ENCODE data around the gene PRSS33.

Gene PRSS33

GRCh38 chr16:2799205-2799858, 12.0 kb upstream of the PRSS33 start:
- TF ChIP-seq GATA3 (IDR thresholded peaks at IDR 0.05; ENCODE audit: low read depth, low read length): no peak
- no peak for TF ChIP-seq GATA2 (IDR thresholded peaks at IDR 0.05; ENCODE audit: low read depth, low read length)

- TF ChIP-seq GATA2 (IDR thresholded peaks at IDR 0.05; ENCODE audit: low read depth, low read length): no peak
- no peak for TF ChIP-seq GATA3 (IDR thresholded peaks at IDR 0.05; ENCODE audit: low read depth, low read length)
Observed at GRCh38 chr16:2798723-2799204, 11.4 kb upstream of the PRSS33 start.

DNA sequence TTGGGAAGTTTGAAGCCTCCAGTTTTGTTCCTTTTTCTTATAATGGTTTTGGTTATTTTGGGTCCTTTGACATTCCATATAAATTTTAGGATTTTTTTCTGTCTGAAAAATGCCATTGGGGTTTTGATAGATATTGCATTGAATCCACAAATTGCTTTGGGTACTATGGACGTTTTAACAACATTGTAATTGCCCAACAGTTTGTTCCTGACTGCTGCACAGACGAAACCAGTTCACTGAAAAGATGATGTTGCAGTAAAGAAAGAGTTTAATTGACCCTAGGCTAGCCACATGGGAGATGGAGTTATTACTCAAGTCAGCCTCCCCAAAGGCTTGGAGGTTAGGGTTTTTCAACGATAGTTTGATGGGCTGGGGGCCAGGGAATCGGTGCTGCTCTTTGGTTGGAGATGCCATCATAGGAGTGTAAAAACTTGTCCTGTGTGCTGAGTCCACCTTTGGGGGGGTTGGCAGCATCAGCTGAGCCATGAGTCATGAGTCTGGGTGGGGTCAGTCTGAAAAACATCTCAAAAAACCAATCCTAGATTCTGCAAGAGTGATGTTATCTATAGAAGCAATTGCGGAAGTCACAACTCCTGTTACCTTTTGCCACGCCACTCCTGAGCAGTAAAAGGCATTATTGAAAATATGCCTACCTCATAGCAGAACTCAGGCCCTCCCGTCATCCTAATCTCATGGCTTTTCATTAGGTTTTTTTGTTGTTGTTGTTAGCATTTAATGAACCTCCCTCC, 8.2 kb upstream of the PRSS33 start:
- TF ChIP-seq GATA2 (IDR thresholded peaks at IDR 0.05; ENCODE audit: low read depth, low read length) (no peak), GATA3 (IDR thresholded peaks at IDR 0.05; ENCODE audit: low read depth, low read length) (no peak)

DNA sequence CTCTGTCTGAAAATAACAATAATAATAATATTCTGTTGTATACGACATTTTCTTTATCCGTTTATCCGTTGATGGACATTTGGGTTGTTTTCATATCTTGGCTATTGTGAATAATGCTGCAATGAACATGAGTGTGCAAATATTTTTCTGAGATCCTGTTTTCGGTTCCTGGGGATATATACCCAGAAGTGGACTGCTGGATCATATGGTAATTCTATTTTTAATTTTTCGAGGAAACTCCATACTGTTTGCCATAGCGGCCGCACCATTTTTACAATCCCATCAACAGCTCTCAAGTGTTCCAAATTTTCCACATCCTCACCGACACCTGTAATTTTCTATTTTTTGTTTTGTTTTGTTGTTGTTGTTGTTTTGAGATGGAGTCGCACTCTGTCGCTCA, 5.6 kb upstream of the PRSS33 start:
- TF ChIP-seq GATA2 (IDR thresholded peaks at IDR 0.05; ENCODE audit: low read depth, low read length): no peak
- no peak for TF ChIP-seq GATA3 (IDR thresholded peaks at IDR 0.05; ENCODE audit: low read depth, low read length)

GRCh38 chr16:2791174-2791573, 3.8 kb upstream of the PRSS33 start:
- TF ChIP-seq GATA2 (IDR thresholded peaks at IDR 0.05; ENCODE audit: low read depth, low read length) (no peak), GATA3 (IDR thresholded peaks at IDR 0.05; ENCODE audit: low read depth, low read length) (no peak)

DNA sequence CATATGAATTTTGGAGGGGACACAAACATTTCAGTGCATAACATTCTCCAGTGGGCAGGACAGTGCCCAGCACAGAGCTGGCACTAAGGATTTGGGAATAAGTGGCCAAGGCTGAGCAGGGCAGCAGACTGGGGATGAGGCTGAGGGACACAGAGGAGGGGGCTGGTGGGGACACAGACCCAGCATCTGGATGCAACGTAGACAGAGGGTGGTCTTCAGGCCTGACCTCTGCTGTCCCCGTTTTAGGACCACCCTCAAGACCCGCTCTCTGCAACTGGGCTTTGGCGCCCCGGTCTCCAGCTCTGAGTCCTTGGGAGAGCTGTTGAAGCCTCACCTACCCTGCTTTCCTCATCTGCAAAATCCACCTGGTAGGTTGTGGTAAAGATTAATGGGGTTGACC, 3.3 kb upstream of the PRSS33 start:
- TF ChIP-seq GATA2 (IDR thresholded peaks at IDR 0.05; ENCODE audit: low read depth, low read length) (no peak), GATA3 (IDR thresholded peaks at IDR 0.05; ENCODE audit: low read depth, low read length) (no peak)

DNA sequence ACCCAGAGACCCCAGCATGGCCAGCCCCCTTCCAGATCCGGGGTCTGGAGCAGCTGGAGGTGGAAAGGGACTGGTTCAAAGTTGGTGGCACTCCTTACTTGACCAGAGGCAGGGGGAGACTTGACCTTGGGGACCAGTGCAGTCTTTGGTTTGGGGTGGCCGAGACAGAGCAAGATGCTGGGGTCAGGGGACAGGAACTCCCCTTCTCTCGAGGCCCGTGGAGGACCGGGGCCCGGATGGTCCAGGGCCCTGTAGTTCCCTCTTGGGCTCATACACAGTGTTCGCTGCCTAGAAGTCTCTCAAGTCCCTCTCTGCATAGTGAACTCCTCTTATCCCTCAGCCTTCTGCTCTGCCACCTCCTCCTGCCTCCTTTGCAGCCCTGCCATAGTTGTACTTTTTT, 601 bp upstream of the PRSS33 start:
- TF ChIP-seq GATA3 (IDR thresholded peaks at IDR 0.05; ENCODE audit: low read depth, low read length): no peak
- TF ChIP-seq GATA2 (IDR thresholded peaks at IDR 0.05; ENCODE audit: low read depth, low read length): no peak

- TF ChIP-seq GATA3 (IDR thresholded peaks at IDR 0.05; ENCODE audit: low read depth, low read length): no peak
- TF ChIP-seq GATA2 (IDR thresholded peaks at IDR 0.05; ENCODE audit: low read depth, low read length): no peak
Observed at GRCh38 chr16:2786826-2787151, 571 bp downstream of the PRSS33 start.

- TF ChIP-seq GATA2 (IDR thresholded peaks at IDR 0.05; ENCODE audit: low read depth, low read length): no peak
- no peak for TF ChIP-seq GATA3 (IDR thresholded peaks at IDR 0.05; ENCODE audit: low read depth, low read length)
Observed at GRCh38 chr16:2786061-2786825, 1.1 kb downstream of the PRSS33 start.

GRCh38 chr16:2785101-2785991, 2.0 kb downstream of the PRSS33 start:
- TF ChIP-seq GATA2 (IDR thresholded peaks at IDR 0.05; ENCODE audit: low read depth, low read length) (no peak), GATA3 (IDR thresholded peaks at IDR 0.05; ENCODE audit: low read depth, low read length) (no peak)

- no peak for TF ChIP-seq GATA3 (IDR thresholded peaks at IDR 0.05; ENCODE audit: low read depth, low read length)
Observed at GRCh38 chr16:2784358-2785100, 2.8 kb downstream of the PRSS33 start.

DNA sequence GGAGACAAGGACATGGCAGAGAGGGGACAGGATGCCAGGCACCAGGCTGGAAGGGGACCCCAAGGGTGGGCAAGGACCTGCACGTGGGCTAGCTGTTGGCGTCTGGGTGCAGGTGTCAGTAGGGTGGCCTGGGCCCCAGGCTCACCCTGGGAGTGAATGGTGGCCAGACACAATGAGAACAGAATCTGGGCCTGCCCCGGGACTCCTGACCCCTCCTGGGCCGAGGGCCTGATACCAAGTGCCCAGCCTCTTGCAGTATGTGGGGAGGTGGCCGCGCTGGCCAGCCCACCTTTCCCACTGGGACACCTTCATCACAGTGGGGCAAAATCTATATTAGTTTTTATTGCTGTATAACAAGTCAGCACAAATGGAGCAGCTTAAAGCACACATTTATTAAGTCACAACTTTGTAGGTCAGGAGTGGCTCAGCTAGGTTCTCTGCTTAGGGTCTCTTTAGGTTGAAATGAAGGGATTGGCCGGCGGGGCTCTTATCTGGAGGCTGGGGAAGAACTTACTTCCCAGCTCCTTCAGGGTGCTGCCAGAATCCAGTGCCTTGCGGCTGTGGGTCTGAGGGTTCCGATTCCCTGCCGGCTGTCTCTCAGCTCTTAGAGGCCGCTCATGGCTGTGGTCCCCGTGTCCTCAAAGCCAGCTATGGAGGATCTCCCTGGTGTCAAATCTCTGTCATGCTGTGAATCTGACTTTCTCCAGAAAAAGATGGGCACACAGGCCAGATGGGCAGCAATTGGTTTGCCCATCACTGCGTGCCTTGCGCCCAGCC, 3.6 kb downstream of the PRSS33 start:
- TF ChIP-seq GATA2 (IDR thresholded peaks at IDR 0.05; ENCODE audit: low read depth, low read length): no peak
- TF ChIP-seq GATA3 (IDR thresholded peaks at IDR 0.05; ENCODE audit: low read depth, low read length): no peak

Data from SH-SY5Y (cell line).